Measurements from ENCODE around the gene TOP3A. TPM values are rescaled to one million over a fixed set of nuclear protein-coding genes. Genes with fewer than 3 reads are reported as not detected.

The TOP3A gene
- total RNA-seq, 5 donors from 2014 or later (not counting 1 experiment from before 2014, with no cell fraction given), result 34.0 to 60.4 (median 52.8) TPM

GRCh38 chr17:18270046-18270931 lies 44.5 kb downstream of the TOP3A start:
- ATAC-seq (replicated peaks in 1 of 4), result no peak
- ChIA-PET CTCF (no interaction called here), POLR2A (interaction anchor here in 1 of 2 donors (1.1 kb wide), 1 partner anchor 11 kb away, joined by 3 read pairs; no protein-coding TSS in a partner anchor)
- DNase-seq, result no peak
- Histone ChIP-seq H3K4me1 (ENCODE audit: control insufficient read depth in 1 of 2, extremely low read depth in 1 of 2, insufficient read depth in 2 of 2, low read length in 2 of 2) (peaks cover 0 to 13% of the 10 kb centered on the region in 2 experiments), H3K4me3 (ENCODE audit: control insufficient read depth in 1 of 2, extremely low read depth in 1 of 2, low read length in 1 of 2) (no peak overlapping the region), H3K27ac (ENCODE audit: low read length) (no peak overlapping the region), H3K36me3 (ENCODE audit: control insufficient read depth in 2 of 2, extremely low read depth in 1 of 2, insufficient read depth in 1 of 2, low read length in 1 of 2) (peaks cover 11 to 12% of the 10 kb centered on the region in 2 donors), H3K27me3 (replicated peaks in 1 of 2; ENCODE audit: control insufficient read depth in 2 of 2, extremely low read depth in 1 of 2, insufficient read depth in 2 of 2, low read length in 1 of 2) (no peaks in the 10 kb centered on the region), H3K9me3 (no peaks in the 10 kb centered on the region)
- peaks cover 6% of the 10 kb centered on the region for H3K36me3 Mint-ChIP-seq
- H3K4me1 Mint-ChIP-seq, result peaks cover 0 to 4% (median 1%) of the 10 kb centered on the region in 3 donors
- WGBS (ENCODE audit: insufficient coverage), result 91% methylated on average over 9 of the region's 14 CpGs
- no peaks in the 10 kb centered on the region for H3K27me3 Mint-ChIP-seq
- H3K9me3 Mint-ChIP-seq, result no peaks in the 10 kb centered on the region
- H3K4me3 Mint-ChIP-seq, result no peak overlapping the region
- H3K27ac Mint-ChIP-seq, result no peak overlapping the region

- peak in 1 of 4 experiments; percentile 26 for ATAC-seq (replicated peaks in 1 of 4)
- POLR2A ChIA-PET, result no interaction called here
- no peak overlapping the region for H3K27ac Mint-ChIP-seq
Measured at GRCh38 chr17:18267927-18268711, 46.7 kb downstream of the TOP3A start.

GRCh38 chr17:18267366-18267765 lies 47.4 kb downstream of the TOP3A start:
- Histone ChIP-seq H3K4me3 (ENCODE audit: control insufficient read depth in 1 of 2, extremely low read depth in 1 of 2, low read length in 1 of 2) (no peak overlapping the region), H3K4me1 (ENCODE audit: control insufficient read depth in 1 of 2, extremely low read depth in 1 of 2, insufficient read depth in 2 of 2, low read length in 2 of 2) (peaks cover 0 to 18% of the 10 kb centered on the region in 2 experiments), H3K36me3 (ENCODE audit: control insufficient read depth in 2 of 2, extremely low read depth in 1 of 2, insufficient read depth in 1 of 2, low read length in 1 of 2) (peaks cover 14 to 15% of the 10 kb centered on the region in 2 donors), H3K27me3 (replicated peaks in 1 of 2; ENCODE audit: control insufficient read depth in 2 of 2, extremely low read depth in 1 of 2, insufficient read depth in 2 of 2, low read length in 1 of 2) (no peaks in the 10 kb centered on the region), H3K9me3 (no peaks in the 10 kb centered on the region), H3K27ac (ENCODE audit: low read length) (no peak overlapping the region)
- Mint-ChIP-seq H3K27ac (no peak overlapping the region), H3K4me1 (peaks cover 0 to 9% (median 6%) of the 10 kb centered on the region in 3 donors), H3K4me3 (no peak overlapping the region), H3K9me3 (no peaks in the 10 kb centered on the region), H3K36me3 (peaks cover 10% of the 10 kb centered on the region), H3K27me3 (no peaks in the 10 kb centered on the region)
- 79% methylated on average over 4 of the region's 10 CpGs for whole genome bisulfite sequencing (ENCODE audit: insufficient coverage)
- ATAC-seq (replicated peaks in 1 of 4) (no peak), DNase-seq (no peak)
- POLR2A ChIA-PET, result no interaction called here
- CTCF ChIA-PET, result no interaction called here

More at GRCh38 chr17:18267927-18268711, 46.7 kb downstream of the TOP3A start:
- Histone ChIP-seq H3K27me3 (replicated peaks in 1 of 2; ENCODE audit: control insufficient read depth in 2 of 2, extremely low read depth in 1 of 2, insufficient read depth in 2 of 2, low read length in 1 of 2) (no peaks in the 10 kb centered on the region), H3K36me3 (ENCODE audit: control insufficient read depth in 2 of 2, extremely low read depth in 1 of 2, insufficient read depth in 1 of 2, low read length in 1 of 2) (peaks cover 13 to 15% of the 10 kb centered on the region in 2 donors), H3K9me3 (no peaks in the 10 kb centered on the region), H3K4me3 (ENCODE audit: control insufficient read depth in 1 of 2, extremely low read depth in 1 of 2, low read length in 1 of 2) (no peak overlapping the region), H3K4me1 (ENCODE audit: control insufficient read depth in 1 of 2, extremely low read depth in 1 of 2, insufficient read depth in 2 of 2, low read length in 2 of 2) (peaks cover 0 to 13% of the 10 kb centered on the region in 2 experiments), H3K27ac (ENCODE audit: low read length) (no peak overlapping the region)
- WGBS (ENCODE audit: insufficient coverage), result 58% methylated on average over 10 of the region's 14 CpGs
- H3K4me1 Mint-ChIP-seq, result peaks cover 0 to 6% (median 3%) of the 10 kb centered on the region in 3 donors
- CTCF ChIA-PET, result interaction anchor here (0.6 kb wide), 2 partner anchors 127 to 336 kb away, joined by 3 read pairs; no protein-coding TSS in a partner anchor
- H3K4me3 Mint-ChIP-seq, result no peak overlapping the region
- no peak for DNase-seq
- H3K9me3 Mint-ChIP-seq, result no peaks in the 10 kb centered on the region
- peaks cover 10% of the 10 kb centered on the region for H3K36me3 Mint-ChIP-seq
- H3K27me3 Mint-ChIP-seq, result no peaks in the 10 kb centered on the region

- CTCF ChIA-PET, result no interaction called here
- WGBS (ENCODE audit: insufficient coverage), result 98% methylated on average over 48 of the region's 50 CpGs
- DNase-seq (no peak), ATAC-seq (replicated peaks in 1 of 4) (no peak)
- no peak overlapping the region for H3K27ac Mint-ChIP-seq
- peaks cover 17 to 30% (median 26%) of the 10 kb centered on the region in 3 donors for H3K4me1 Mint-ChIP-seq
- Histone ChIP-seq H3K4me3 (ENCODE audit: control insufficient read depth in 1 of 2, extremely low read depth in 1 of 2, low read length in 1 of 2) (no peak overlapping the region), H3K9me3 (no peaks in the 10 kb centered on the region), H3K27me3 (replicated peaks in 1 of 2; ENCODE audit: control insufficient read depth in 2 of 2, extremely low read depth in 1 of 2, insufficient read depth in 2 of 2, low read length in 1 of 2) (no peaks in the 10 kb centered on the region), H3K27ac (ENCODE audit: low read length) (no peak overlapping the region), H3K4me1 (ENCODE audit: control insufficient read depth in 1 of 2, extremely low read depth in 1 of 2, insufficient read depth in 2 of 2, low read length in 2 of 2) (peaks cover 9 to 46% of the 10 kb centered on the region in 2 experiments), H3K36me3 (ENCODE audit: control insufficient read depth in 2 of 2, extremely low read depth in 1 of 2, insufficient read depth in 1 of 2, low read length in 1 of 2) (peaks cover 11 to 15% of the 10 kb centered on the region in 2 donors)
- no peaks in the 10 kb centered on the region for H3K27me3 Mint-ChIP-seq
- H3K4me3 Mint-ChIP-seq, result no peak overlapping the region
- H3K36me3 Mint-ChIP-seq, result peaks cover 7% of the 10 kb centered on the region
- POLR2A ChIA-PET, result no interaction called here
- no peaks in the 10 kb centered on the region for H3K9me3 Mint-ChIP-seq
Measured at GRCh38 chr17:18263885-18264682, 50.7 kb downstream of the TOP3A start.

- peaks cover 22 to 37% (median 29%) of the 10 kb centered on the region in 3 donors for H3K4me1 Mint-ChIP-seq
- Histone ChIP-seq H3K27ac (ENCODE audit: low read length) (no peak overlapping the region), H3K4me1 (ENCODE audit: control insufficient read depth in 1 of 2, extremely low read depth in 1 of 2, insufficient read depth in 2 of 2, low read length in 2 of 2) (peaks cover 9 to 47% of the 10 kb centered on the region in 2 experiments), H3K27me3 (replicated peaks in 1 of 2; ENCODE audit: control insufficient read depth in 2 of 2, extremely low read depth in 1 of 2, insufficient read depth in 2 of 2, low read length in 1 of 2) (no peaks in the 10 kb centered on the region), H3K36me3 (ENCODE audit: control insufficient read depth in 2 of 2, extremely low read depth in 1 of 2, insufficient read depth in 1 of 2, low read length in 1 of 2) (peaks cover 11 to 15% of the 10 kb centered on the region in 2 donors), H3K4me3 (ENCODE audit: control insufficient read depth in 1 of 2, extremely low read depth in 1 of 2, low read length in 1 of 2) (no peak overlapping the region), H3K9me3 (no peaks in the 10 kb centered on the region)
- H3K27me3 Mint-ChIP-seq, result no peaks in the 10 kb centered on the region
- no peak overlapping the region for H3K27ac Mint-ChIP-seq
- no peak for ATAC-seq (replicated peaks in 1 of 4)
- H3K36me3 Mint-ChIP-seq, result peaks cover 7% of the 10 kb centered on the region
- 97% methylated on average over 12 of the region's 12 CpGs for WGBS (ENCODE audit: insufficient coverage)
- peak overlapping the region in 2 of 3 donors; percentile 31 to 98 for H3K4me3 Mint-ChIP-seq
- H3K9me3 Mint-ChIP-seq, result no peaks in the 10 kb centered on the region
- no peak for DNase-seq
- ChIA-PET CTCF (interaction anchor here in 1 of 2 donors (0.6 kb wide), 1 partner anchor 181 kb away, joined by 3 read pairs; no protein-coding TSS in a partner anchor), POLR2A (no interaction called here)
Measured at GRCh38 chr17:18262641-18263040, 52.2 kb downstream of the TOP3A start.
